Measurements from ENCODE around the gene TIMD4. TPM values are rescaled to one million over a fixed set of nuclear protein-coding genes. Genes with fewer than 3 reads are reported as not detected.

Gene TIMD4
- total RNA-seq, 3 donors from 2014 or later (not counting 1 experiment from before 2014, with no cell fraction given): 2.6 to 3.6 (median 3.0) TPM

DNA sequence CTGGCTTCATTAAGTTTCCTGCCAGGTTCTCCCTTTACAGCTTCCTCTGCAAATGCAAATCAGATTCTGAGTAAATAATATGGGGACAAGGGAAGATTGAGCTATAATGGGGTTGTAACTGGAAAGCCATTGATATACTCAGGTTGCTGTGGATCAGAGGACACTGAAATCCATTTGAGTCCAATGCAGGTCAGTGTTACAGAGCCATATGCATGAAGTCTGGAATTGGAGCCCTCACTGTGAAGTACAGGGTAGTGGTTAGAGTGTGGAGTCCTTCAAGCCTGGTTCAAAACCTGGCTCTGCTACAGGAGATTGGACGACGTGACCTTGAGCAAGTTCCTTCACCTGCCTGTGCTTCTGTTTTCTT is 48.7 kb downstream of the TIMD4 start:
- Mint-ChIP-seq H3K9me3 (no peaks in the 10 kb centered on the region), H3K36me3 (no peaks in the 10 kb centered on the region), H3K27me3 (ENCODE audit: low read depth in 2 of 2) (no peaks in the 10 kb centered on the region), H3K27ac (peak overlapping the region; percentile 91), H3K4me3 (peak overlapping the region; percentile 88), H3K4me1 (peaks cover 77 to 87% of the 10 kb centered on the region in 2 donors)
- ATAC-seq (peak in 1 of 3 donors; percentile 12), DNase-seq (no peak)
- TF ChIP-seq, protein P1, sequence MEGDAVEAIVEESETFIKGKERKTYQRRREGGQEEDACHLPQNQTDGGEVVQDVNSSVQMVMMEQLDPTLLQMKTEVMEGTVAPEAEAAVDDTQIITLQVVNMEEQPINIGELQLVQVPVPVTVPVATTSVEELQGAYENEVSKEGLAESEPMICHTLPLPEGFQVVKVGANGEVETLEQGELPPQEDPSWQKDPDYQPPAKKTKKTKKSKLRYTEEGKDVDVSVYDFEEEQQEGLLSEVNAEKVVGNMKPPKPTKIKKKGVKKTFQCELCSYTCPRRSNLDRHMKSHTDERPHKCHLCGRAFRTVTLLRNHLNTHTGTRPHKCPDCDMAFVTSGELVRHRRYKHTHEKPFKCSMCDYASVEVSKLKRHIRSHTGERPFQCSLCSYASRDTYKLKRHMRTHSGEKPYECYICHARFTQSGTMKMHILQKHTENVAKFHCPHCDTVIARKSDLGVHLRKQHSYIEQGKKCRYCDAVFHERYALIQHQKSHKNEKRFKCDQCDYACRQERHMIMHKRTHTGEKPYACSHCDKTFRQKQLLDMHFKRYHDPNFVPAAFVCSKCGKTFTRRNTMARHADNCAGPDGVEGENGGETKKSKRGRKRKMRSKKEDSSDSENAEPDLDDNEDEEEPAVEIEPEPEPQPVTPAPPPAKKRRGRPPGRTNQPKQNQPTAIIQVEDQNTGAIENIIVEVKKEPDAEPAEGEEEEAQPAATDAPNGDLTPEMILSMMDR (IDR thresholded peaks at IDR 0.05): no peak
- peaks cover 37% of the 10 kb centered on the region for H3K4me1 ChIP-seq (ENCODE audit: control insufficient read depth, insufficient read depth, low read length)
- H3K9me3 ChIP-seq (ENCODE audit: control insufficient read depth, insufficient read depth, low read length): peaks cover 7% of the 10 kb centered on the region
- H3K4me3 ChIP-seq (ENCODE audit: low read length): no peak overlapping the region
- no peaks in the 10 kb centered on the region for H3K27me3 ChIP-seq (ENCODE audit: control insufficient read depth, insufficient read depth, low read length)
- WGBS (ENCODE audit: insufficient coverage): 65% methylated on average over 2 of the region's 2 CpGs
- no peaks in the 10 kb centered on the region for H3K36me3 ChIP-seq (ENCODE audit: control insufficient read depth, insufficient read depth, low read length)
- intact Hi-C loops (cut with micrococcal nuclease): no loop called here
- peak overlapping the region; percentile 78 for H3K27ac ChIP-seq (ENCODE audit: low read length)

DNA sequence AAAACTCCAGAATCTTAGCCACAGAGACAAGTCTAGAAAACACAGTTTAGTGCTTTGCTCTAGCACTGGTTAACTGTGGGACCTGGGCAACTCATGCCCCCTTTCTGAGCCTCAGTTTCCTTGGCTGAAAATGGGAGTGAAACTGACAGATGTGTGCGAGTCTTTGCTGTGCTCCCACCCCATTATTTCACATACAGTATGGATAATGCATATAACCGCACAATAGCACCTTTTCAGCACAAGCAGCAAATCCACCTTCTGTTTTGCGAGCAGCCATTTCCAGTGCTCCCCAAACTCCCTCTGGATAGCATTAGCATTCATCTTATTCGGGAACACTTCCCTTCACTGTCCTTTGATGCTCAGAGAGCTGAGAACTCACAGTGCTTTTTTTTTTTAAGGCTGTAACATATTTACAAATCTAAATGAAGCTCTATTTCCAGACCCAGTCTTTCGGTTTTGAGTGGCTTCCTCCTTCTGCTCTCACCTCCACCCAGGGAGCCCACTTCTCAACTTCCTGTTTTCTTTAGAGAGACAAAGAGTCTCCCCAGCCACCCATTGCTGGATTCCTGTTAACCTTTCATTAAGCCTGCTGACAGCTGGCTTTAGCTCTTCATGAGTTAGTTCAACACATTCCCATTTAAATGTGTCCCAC is 49.2 kb downstream of the TIMD4 start:
- Mint-ChIP-seq H3K4me3 (peak overlapping the region; percentile 88), H3K36me3 (no peaks in the 10 kb centered on the region), H3K27me3 (ENCODE audit: low read depth in 2 of 2) (no peaks in the 10 kb centered on the region), H3K27ac (peak overlapping the region; percentile 91), H3K9me3 (no peaks in the 10 kb centered on the region), H3K4me1 (peaks cover 73 to 87% of the 10 kb centered on the region in 2 donors)
- TF ChIP-seq, protein P1 (IDR thresholded peaks at IDR 0.05): no peak
- peak overlapping the region; percentile 78 for H3K27ac ChIP-seq (ENCODE audit: low read length)
- no peaks in the 10 kb centered on the region for H3K36me3 ChIP-seq (ENCODE audit: control insufficient read depth, insufficient read depth, low read length)
- H3K9me3 ChIP-seq (ENCODE audit: control insufficient read depth, insufficient read depth, low read length): peaks cover 7% of the 10 kb centered on the region
- WGBS (ENCODE audit: insufficient coverage): 30% methylated on average over 5 of the region's 5 CpGs
- peaks cover 37% of the 10 kb centered on the region for H3K4me1 ChIP-seq (ENCODE audit: control insufficient read depth, insufficient read depth, low read length)
- ATAC-seq (peak; percentile 82 to 91 (median 85)), DNase-seq (peak in 1 of 2 donors; percentile 66)
- intact Hi-C loops (cut with micrococcal nuclease): no loop called here
- no peak overlapping the region for H3K4me3 ChIP-seq (ENCODE audit: low read length)
- H3K27me3 ChIP-seq (ENCODE audit: control insufficient read depth, insufficient read depth, low read length): no peaks in the 10 kb centered on the region

DNA sequence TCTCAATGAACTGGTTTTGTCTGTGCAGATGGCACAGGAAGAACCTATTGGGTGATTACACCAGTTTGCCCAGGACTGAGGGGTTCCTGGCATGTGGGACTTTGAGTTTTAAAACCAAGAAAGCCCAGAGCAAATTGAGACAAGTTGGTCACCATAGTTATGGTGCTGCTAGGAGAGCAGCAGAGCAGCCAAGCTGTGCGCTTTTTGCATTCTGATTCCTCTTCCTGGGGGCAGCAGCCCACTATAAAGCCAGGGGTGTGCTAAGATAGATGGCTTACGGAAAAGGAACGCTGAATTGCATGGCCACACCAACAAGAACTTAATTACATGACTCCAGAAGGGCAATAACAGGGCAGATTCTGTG is 49.7 kb downstream of the TIMD4 start:
- Histone ChIP-seq H3K4me3 (ENCODE audit: low read length) (no peak overlapping the region), H3K4me1 (ENCODE audit: control insufficient read depth, insufficient read depth, low read length) (peaks cover 35% of the 10 kb centered on the region), H3K9me3 (ENCODE audit: control insufficient read depth, insufficient read depth, low read length) (peaks cover 7% of the 10 kb centered on the region), H3K27ac (ENCODE audit: low read length) (peak overlapping the region; percentile 78), H3K36me3 (ENCODE audit: control insufficient read depth, insufficient read depth, low read length) (no peaks in the 10 kb centered on the region), H3K27me3 (ENCODE audit: control insufficient read depth, insufficient read depth, low read length) (no peaks in the 10 kb centered on the region)
- DNase-seq (no peak), ATAC-seq (peak in 2 of 3 donors; percentile 5 to 11)
- intact Hi-C loops (cut with micrococcal nuclease): no loop called here
- peak overlapping the region; percentile 88 for H3K4me3 Mint-ChIP-seq
- no peaks in the 10 kb centered on the region for H3K27me3 Mint-ChIP-seq (ENCODE audit: low read depth in 2 of 2)
- peaks cover 69 to 82% of the 10 kb centered on the region in 2 donors for H3K4me1 Mint-ChIP-seq
- H3K9me3 Mint-ChIP-seq: no peaks in the 10 kb centered on the region
- 82% methylated on average over 3 of the region's 3 CpGs for WGBS (ENCODE audit: insufficient coverage)
- TF ChIP-seq, protein P1 (IDR thresholded peaks at IDR 0.05): no peak
- H3K36me3 Mint-ChIP-seq: no peaks in the 10 kb centered on the region
- H3K27ac Mint-ChIP-seq: peak overlapping the region; percentile 91

DNA sequence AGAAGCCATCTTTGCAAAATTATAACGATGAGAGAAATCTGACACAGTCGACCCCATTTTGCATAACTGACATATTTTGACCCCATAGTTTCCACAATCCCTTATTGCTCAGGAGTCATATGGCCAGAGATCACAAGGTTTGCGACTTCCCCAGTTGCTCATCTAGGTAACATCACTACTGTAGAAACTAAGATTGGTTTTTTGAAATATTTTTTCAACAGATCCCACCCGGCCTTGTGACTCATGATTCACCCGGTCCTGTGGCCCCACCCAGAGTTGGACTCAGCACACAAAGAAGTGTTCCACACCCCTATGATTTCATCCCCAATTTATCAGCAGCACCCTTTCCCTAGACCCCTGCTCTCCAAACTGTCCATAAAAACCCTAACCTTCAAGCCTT is 50.2 kb downstream of the TIMD4 start:
- no peaks in the 10 kb centered on the region for H3K36me3 Mint-ChIP-seq
- no peaks in the 10 kb centered on the region for H3K36me3 ChIP-seq (ENCODE audit: control insufficient read depth, insufficient read depth, low read length)
- peak overlapping the region; percentile 91 for H3K27ac Mint-ChIP-seq
- H3K9me3 Mint-ChIP-seq: no peaks in the 10 kb centered on the region
- peaks cover 7% of the 10 kb centered on the region for H3K9me3 ChIP-seq (ENCODE audit: control insufficient read depth, insufficient read depth, low read length)
- no peaks in the 10 kb centered on the region for H3K27me3 Mint-ChIP-seq (ENCODE audit: low read depth in 2 of 2)
- H3K4me1 Mint-ChIP-seq: peaks cover 64 to 82% of the 10 kb centered on the region in 2 donors
- DNase-seq (no peak), ATAC-seq (peak in 1 of 3 donors; percentile 8)
- TF ChIP-seq, protein P1 (IDR thresholded peaks at IDR 0.05): no peak
- intact Hi-C loops (cut with micrococcal nuclease): no loop called here
- H3K4me1 ChIP-seq (ENCODE audit: control insufficient read depth, insufficient read depth, low read length): peaks cover 33% of the 10 kb centered on the region
- H3K4me3 ChIP-seq (ENCODE audit: low read length): no peak overlapping the region
- H3K27ac ChIP-seq (ENCODE audit: low read length): peak overlapping the region; percentile 78
- 78% methylated on average over 5 of the region's 5 CpGs for WGBS (ENCODE audit: insufficient coverage)
- H3K4me3 Mint-ChIP-seq: peak overlapping the region; percentile 88
- no peaks in the 10 kb centered on the region for H3K27me3 ChIP-seq (ENCODE audit: control insufficient read depth, insufficient read depth, low read length)
